GM19238 (cell line): ENCODE data around the gene HSPB9.
A peak's percentile ranks its signal among the peaks of the same experiment; 100 is the strongest.

ENCODE experiments used
- DNase-seq: peaks from one replicate; pipeline ENCODE4 v3.0.0; 2011; ENCODE audit warnings: low spot score; ENCODE audit not compliant: insufficient read length

Gene HSPB9

GRCh38 chr17:42122371-42123303 is at the start of gene HSPB9:
HSPB9 (plus strand) TSS chr17:42122804; CDS start chr17:42122851, 47 bp downstream.
- no peak for DNase-seq

- DNase-seq: no peak
These were observed 46.8 kb upstream of the HSPB9 start for GRCh38 chr17:42075789-42076188.

GRCh38 chr17:42076797-42077559 is 45.6 kb upstream of the HSPB9 start:
- DNase-seq: no peak

GRCh38 chr17:42077755-42078154 is 44.8 kb upstream of the HSPB9 start:
- no peak for DNase-seq

- DNase-seq: no peak
These were observed 44.1 kb upstream of the HSPB9 start for GRCh38 chr17:42078396-42079043.

- DNase-seq: no peak
These were observed 43.1 kb upstream of the HSPB9 start for GRCh38 chr17:42079541-42079940.

GRCh38 chr17:42081516-42082129 is 41.0 kb upstream of the HSPB9 start:
- no peak for DNase-seq

GRCh38 chr17:42087042-42087701 is 35.4 kb upstream of the HSPB9 start:
- no peak for DNase-seq

- no peak for DNase-seq
These were observed 34.6 kb upstream of the HSPB9 start for GRCh38 chr17:42087736-42088705.

- no peak for DNase-seq
These were observed 33.9 kb upstream of the HSPB9 start for GRCh38 chr17:42088736-42089135.

- DNase-seq: no peak
These were observed 31.4 kb upstream of the HSPB9 start for GRCh38 chr17:42090964-42091790.

GRCh38 chr17:42092939-42093338 is 29.7 kb upstream of the HSPB9 start:
- no peak for DNase-seq

GRCh38 chr17:42094375-42095069 is 28.1 kb upstream of the HSPB9 start:
- no peak for DNase-seq

- DNase-seq: no peak
These were observed 26.1 kb upstream of the HSPB9 start for GRCh38 chr17:42096360-42097111.

GRCh38 chr17:42097691-42098631 is 24.6 kb upstream of the HSPB9 start, which contains the start of gene ZNF385C:
ZNF385C (minus strand) TSS chr17:42098473; CDS start chr17:42063056, 35,417 bp downstream.
- DNase-seq: peak; percentile 41

GRCh38 chr17:42098730-42099399 is 23.7 kb upstream of the HSPB9 start:
- DNase-seq: no peak
